GM18873 (cell line): Measurements from ENCODE around the gene BMP8A.

Experiments
- ATAC-seq: cut with Tn5 transposase; IDR thresholded peaks from one replicate; pipeline ENCODE4 v1.9.1; 2021; ENCODE audit warnings: mild to moderate bottlenecking, moderate library complexity, moderate number of reproducible peaks; ENCODE audit not compliant: unreplicated experiment, low FRiP score

Gene BMP8A

DNA sequence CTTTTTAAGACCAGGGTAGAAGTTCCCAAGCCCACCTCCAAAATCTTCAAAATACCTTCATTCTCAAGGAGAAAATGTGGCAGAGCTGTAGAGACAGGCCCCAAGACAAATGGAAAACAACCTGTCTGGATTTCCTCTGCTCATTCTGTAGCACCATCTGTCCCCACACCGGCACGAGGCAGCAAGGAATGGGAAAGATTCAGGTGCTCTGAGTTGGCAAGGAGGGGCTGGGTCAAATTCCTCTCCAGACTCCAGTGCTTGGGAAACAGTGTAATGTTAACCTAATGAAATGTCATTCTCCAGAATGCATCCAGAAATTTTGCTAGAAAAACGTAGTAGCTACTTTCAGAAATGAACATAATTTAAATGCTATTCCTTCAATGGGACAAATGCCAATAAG, 75.9 kb downstream of the BMP8A start:
- no peak for ATAC-seq

DNA sequence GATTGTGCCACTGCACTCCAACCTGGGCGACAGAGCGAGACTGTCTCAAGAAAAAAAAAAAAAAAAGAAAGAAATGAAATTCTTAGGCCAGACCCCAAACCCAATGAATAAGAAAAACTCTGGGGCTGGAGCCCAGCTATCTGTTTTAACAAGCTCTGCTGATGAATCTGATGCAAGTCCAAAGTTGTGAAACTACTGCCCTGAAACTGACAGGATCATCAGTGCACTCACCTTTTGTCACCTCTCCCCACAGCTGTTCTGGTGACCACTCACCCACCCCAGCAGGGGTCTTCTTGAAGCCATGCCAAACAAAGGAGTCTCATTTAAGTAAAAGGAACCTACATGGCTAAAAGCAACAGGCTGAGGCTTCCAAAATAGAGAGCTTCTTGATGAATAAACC, 76.8 kb downstream of the BMP8A start:
- ATAC-seq, result no peak

DNA sequence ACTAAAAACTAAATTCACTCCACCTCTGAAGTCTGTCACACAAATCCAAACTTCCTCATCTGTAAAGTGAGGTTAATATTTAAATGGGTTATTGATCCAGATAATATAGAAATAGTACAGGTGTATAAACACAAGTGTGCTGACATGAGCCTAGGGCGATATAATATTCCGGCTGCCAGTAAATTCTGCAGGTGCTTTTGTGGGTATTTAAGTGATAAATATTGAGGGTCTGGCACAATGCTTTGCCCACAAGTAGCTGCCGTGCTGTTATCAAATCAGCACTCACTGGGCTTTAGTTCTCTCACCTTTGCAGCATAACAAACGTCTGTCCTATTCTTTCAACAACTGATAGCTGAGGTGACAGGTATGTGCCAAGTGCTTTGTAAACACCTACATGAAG, 77.6 kb downstream of the BMP8A start:
- ATAC-seq, result no peak

DNA sequence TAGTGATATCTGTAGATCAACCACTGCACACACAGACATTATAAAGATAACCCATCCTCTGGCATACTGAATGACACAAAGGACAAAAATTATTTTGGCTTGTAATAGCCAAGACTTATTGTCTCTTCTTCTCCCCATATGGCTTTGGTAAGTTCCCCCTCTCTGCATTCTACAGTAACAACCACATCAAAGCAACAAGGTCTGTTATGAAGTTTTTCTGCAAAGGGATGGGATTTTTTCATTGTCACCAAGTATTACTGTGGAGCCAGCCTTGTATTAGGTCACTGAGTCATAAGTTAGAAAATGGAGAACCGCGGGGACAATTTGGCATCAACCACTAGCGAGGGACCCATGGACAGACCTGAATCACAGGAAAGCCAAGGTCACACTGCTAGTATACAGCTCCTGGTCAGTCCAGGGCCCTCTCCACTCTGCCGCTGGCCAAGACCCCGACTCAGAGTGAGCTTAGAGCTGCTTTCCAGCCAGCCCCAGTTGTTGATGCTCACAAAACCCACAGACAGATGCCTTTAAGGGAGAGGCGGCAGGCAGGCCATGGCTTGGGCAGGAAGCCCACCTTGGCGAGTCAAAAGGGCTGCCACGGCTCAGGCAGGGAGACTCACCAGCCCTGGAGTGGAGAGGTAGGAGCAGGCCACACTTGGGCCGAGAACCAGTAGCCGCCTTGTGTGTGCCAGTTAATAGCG, 79.2 kb downstream of the BMP8A start:
- no peak for ATAC-seq

DNA sequence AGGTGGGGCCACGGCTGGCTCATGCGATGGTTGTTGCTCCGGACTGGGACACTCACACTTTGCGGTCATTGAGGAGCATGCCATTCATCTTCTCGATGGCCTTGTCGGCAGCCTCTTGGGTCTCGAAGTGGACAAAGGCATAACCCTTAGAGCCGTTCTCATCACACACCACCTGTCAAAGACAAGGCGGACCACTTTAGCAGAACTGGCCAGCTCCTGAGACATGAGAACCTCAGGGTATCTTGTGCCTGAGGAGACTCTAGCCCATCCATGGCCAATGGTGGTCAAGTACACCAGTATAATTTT, 79.7 kb downstream of the BMP8A start:
- no peak for ATAC-seq

DNA sequence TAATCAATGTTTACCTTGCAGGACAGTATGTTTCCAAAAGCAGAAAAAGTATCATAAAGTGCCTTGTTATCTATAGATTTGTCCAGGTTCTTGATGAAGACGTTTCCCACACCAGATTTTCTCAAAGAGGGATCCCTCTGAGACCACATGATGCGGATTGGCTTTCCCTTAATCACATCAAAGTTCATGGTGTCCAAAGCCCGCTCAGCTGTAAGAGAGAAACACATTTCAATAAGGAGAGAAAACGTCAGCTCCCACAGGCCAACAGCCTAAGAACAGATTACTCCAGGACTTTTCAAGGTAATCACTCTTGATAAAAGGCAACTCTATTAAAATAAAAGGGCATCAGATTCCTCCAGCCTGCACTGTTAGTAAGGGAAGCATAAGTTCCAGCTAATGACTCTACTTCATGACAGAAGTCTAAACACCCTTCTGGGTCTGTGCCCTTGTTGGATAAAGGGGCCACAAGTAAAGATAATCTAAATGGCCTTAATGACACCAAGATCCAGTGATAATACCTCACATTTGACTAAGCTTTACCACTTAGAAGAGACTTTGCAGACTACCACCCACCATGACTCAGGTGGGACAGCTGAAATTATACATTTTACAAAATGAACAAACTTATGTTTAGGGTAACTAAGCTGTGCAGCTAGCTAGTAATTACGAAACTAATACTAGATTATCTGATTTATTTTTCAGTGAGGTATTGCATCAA, 81.1 kb downstream of the BMP8A start:
- ATAC-seq, result no peak

DNA sequence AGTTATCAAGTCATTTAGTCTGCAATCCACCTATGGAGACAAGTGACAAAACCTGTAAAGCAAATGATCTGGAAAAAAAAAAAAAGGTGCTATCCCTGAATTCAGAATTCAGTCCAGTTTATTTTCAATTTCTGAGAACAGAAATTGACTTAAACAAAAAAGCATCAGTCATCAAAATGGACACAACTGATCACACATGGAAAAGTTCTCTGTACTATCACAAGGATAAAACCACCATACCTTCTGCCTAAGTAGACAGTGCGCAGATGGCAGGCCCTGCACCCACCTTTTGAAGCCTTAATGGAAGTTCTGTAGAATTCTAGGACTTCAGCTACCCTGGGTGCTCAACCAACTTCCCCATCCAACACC, 81.6 kb downstream of the BMP8A start:
- ATAC-seq, result no peak

DNA sequence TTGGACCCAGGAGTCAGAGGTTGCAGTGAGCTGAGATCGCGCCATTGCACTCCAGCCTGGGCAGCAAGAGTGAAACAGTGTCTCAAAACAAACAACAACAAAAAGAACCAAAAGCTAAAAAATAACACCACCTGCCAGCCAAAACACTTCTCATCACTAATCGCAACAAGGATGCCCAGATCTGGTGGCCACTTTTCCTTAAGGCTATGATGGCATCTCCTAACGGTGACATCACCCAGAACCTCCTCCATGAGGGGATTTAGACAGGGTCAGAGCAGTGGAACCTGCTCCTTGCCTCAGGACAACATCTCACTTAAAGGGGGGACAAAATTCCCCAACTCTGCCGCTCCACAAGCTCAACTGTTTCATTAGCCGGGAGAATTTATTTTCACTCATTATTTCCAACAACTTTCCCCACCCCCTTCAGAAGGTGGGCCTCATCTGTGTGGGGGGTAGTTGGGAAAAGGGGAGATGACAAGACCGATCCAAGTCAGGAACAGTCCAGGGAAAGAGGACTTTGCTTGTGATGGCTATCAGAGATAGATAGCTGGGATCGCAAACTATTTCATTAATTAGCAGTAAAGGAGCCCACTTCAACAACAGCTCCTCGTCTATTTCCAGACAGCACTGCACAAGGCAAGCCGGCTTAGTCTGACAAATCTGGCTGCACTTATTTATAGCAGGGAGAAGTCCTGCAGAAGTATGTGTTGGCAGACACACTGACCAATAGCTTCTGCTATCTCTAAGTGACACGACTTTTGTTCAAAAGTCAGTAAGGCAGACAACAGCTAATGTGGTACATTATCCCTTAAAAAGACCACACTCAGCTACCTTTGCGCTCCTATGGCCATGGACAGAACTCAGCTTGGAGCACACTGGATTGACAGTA, 82.5 kb downstream of the BMP8A start:
- no peak for ATAC-seq

DNA sequence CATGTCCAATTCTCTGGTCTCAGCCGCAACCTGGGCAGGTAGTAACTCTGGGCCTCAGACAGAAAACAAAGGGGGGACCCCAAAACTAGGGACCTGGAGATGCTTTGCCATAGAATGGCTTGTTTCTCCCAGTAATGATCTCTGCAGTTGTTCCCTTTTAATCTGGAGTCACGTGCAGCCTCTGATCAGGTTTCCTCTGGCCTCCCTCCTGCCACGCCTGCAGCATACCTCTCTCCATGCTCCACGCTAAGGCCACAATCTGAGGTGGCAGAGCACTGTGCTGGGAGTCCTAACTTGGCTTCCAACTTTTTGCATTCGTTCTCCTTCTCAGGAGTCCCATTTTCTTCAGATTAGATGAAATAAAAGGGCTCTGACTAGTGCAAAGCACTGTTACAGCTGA, 83.2 kb downstream of the BMP8A start:
- no peak for ATAC-seq
